ENCODE results near the gene PPP2R2D.

Gene PPP2R2D

GRCh38 chr10:131905603-131906268 lies 4.9 kb downstream of the PPP2R2D start:
- Histone ChIP-seq H3K9me3 (no peaks in the 10 kb centered on the region), H3K36me3 (peaks cover 58% of the 10 kb centered on the region), H4K20me1 (peaks cover 93% of the 10 kb centered on the region), H3K4me2 (peak overlapping the region; percentile 86), H3K4me1 (peaks cover 89% of the 10 kb centered on the region), H3K27ac (no peak overlapping the region), H3K4me3 (no peak overlapping the region), H3K9ac (no peak overlapping the region), H3K27me3 (no peaks in the 10 kb centered on the region)
- TF ChIP-seq Cebpa-rat (IDR thresholded peaks at IDR 0.05) = no peak

- no peak for TF ChIP-seq Cebpa-rat (IDR thresholded peaks at IDR 0.05)
- Histone ChIP-seq H3K27ac (no peak overlapping the region), H3K36me3 (peaks cover 63% of the 10 kb centered on the region), H4K20me1 (peaks cover 99% of the 10 kb centered on the region), H3K27me3 (no peaks in the 10 kb centered on the region), H3K4me2 (peak overlapping the region; percentile 86; the same call in 1 of the 2 replicates), H3K4me1 (peaks cover 94% of the 10 kb centered on the region), H3K9me3 (no peaks in the 10 kb centered on the region), H3K9ac (no peak overlapping the region), H3K4me3 (no peak overlapping the region)
These were observed 5.4 kb downstream of the PPP2R2D start for GRCh38 chr10:131906269-131906639.

- peaks cover 76% of the 10 kb centered on the region for H3K36me3 ChIP-seq
- H3K4me2 ChIP-seq = 0 out of 2 replicates have a peak overlapping the region, but pooled peaks have one; percentile 15
- peaks cover 100% of the 10 kb centered on the region for H4K20me1 ChIP-seq
- no peak for TF ChIP-seq Cebpa-rat (IDR thresholded peaks at IDR 0.05)
- no peak overlapping the region for H3K27ac ChIP-seq
- 0 out of 2 replicates have a peak, but pooled peaks cover 6% of the 10 kb centered on the region for H3K9me3 ChIP-seq
- no peaks in the 10 kb centered on the region for H3K27me3 ChIP-seq
- H3K4me1 ChIP-seq = peaks cover 98% of the 10 kb centered on the region
- H3K4me3 ChIP-seq = no peak overlapping the region
- no peak overlapping the region for H3K9ac ChIP-seq
These were observed 6.9 kb downstream of the PPP2R2D start for GRCh38 chr10:131907679-131908078.

- Histone ChIP-seq H3K4me2 (no peak overlapping the region), H3K4me1 (peaks cover 98% of the 10 kb centered on the region), H3K9me3 (0 out of 2 replicates have a peak, but pooled peaks cover 6% of the 10 kb centered on the region), H3K27ac (no peak overlapping the region), H4K20me1 (peaks cover 100% of the 10 kb centered on the region), H3K27me3 (no peaks in the 10 kb centered on the region), H3K36me3 (peaks cover 74% of the 10 kb centered on the region), H3K4me3 (no peak overlapping the region), H3K9ac (no peak overlapping the region)
- TF ChIP-seq Cebpa-rat (IDR thresholded peaks at IDR 0.05) = no peak
These were observed 7.3 kb downstream of the PPP2R2D start for GRCh38 chr10:131908151-131908550.

- 0 out of 2 replicates have a peak overlapping the region, but pooled peaks have one; percentile 5 for H3K4me2 ChIP-seq
These were observed 8.4 kb downstream of the PPP2R2D start for GRCh38 chr10:131909014-131909808.

GRCh38 chr10:131909929-131910328 lies 9.1 kb downstream of the PPP2R2D start:
- no peak overlapping the region for H3K4me3 ChIP-seq
- no peak overlapping the region for H3K9ac ChIP-seq
- no peaks in the 10 kb centered on the region for H3K27me3 ChIP-seq
- 0 out of 2 replicates have a peak, but pooled peaks cover 6% of the 10 kb centered on the region for H3K9me3 ChIP-seq
- no peak overlapping the region for H3K4me2 ChIP-seq
- H3K36me3 ChIP-seq = peaks cover 78% of the 10 kb centered on the region
- H3K27ac ChIP-seq = no peak overlapping the region
- peaks cover 98% of the 10 kb centered on the region for H3K4me1 ChIP-seq
- peaks cover 100% of the 10 kb centered on the region for H4K20me1 ChIP-seq
- TF ChIP-seq Cebpa-rat (IDR thresholded peaks at IDR 0.05) = no peak

More at GRCh38 chr10:131909014-131909808, 8.4 kb downstream of the PPP2R2D start:
- Histone ChIP-seq H3K4me3 (no peak overlapping the region), H3K27me3 (no peaks in the 10 kb centered on the region), H3K9me3 (0 out of 2 replicates have a peak, but pooled peaks cover 6% of the 10 kb centered on the region), H3K4me1 (peaks cover 98% of the 10 kb centered on the region), H3K27ac (no peak overlapping the region), H3K9ac (no peak overlapping the region; the same call in 1 of the 2 replicates), H3K36me3 (peaks cover 74% of the 10 kb centered on the region), H4K20me1 (peaks cover 100% of the 10 kb centered on the region)
- no peak for TF ChIP-seq Cebpa-rat (IDR thresholded peaks at IDR 0.05)

- peaks cover 77% of the 10 kb centered on the region for H3K36me3 ChIP-seq
- H3K27ac ChIP-seq = no peak overlapping the region
- no peak overlapping the region for H3K4me2 ChIP-seq
- no peak for TF ChIP-seq Cebpa-rat (IDR thresholded peaks at IDR 0.05)
- no peaks in the 10 kb centered on the region for H3K27me3 ChIP-seq
- H3K9me3 ChIP-seq = 0 out of 2 replicates have a peak, but pooled peaks cover 6% of the 10 kb centered on the region
- peaks cover 97% of the 10 kb centered on the region for H3K4me1 ChIP-seq
- 0 out of 2 replicates have a peak overlapping the region, but pooled peaks have one; percentile 13 for H3K9ac ChIP-seq
- peaks cover 100% of the 10 kb centered on the region for H4K20me1 ChIP-seq
- no peak overlapping the region for H3K4me3 ChIP-seq
These were observed 10.0 kb downstream of the PPP2R2D start for GRCh38 chr10:131910663-131911314.

GRCh38 chr10:131911451-131911850 lies 10.6 kb downstream of the PPP2R2D start:
- TF ChIP-seq Cebpa-rat (IDR thresholded peaks at IDR 0.05) = no peak
- no peak overlapping the region for H3K9ac ChIP-seq
- H4K20me1 ChIP-seq = peaks cover 100% of the 10 kb centered on the region
- no peak overlapping the region for H3K27ac ChIP-seq
- H3K9me3 ChIP-seq = 0 out of 2 replicates have a peak, but pooled peaks cover 6% of the 10 kb centered on the region
- no peak overlapping the region for H3K4me3 ChIP-seq
- no peaks in the 10 kb centered on the region for H3K27me3 ChIP-seq
- peaks cover 90% of the 10 kb centered on the region for H3K4me1 ChIP-seq
- H3K4me2 ChIP-seq = 0 out of 2 replicates have a peak overlapping the region, but pooled peaks have one; percentile 9
- peaks cover 73% of the 10 kb centered on the region for H3K36me3 ChIP-seq

GRCh38 chr10:131912620-131913019 lies 11.8 kb downstream of the PPP2R2D start:
- no peak for TF ChIP-seq Cebpa-rat (IDR thresholded peaks at IDR 0.05)
- H3K4me3 ChIP-seq = no peak overlapping the region
- peaks cover 100% of the 10 kb centered on the region for H4K20me1 ChIP-seq

More at GRCh38 chr10:131912620-131913019, 11.8 kb downstream of the PPP2R2D start:
- no peak overlapping the region for H3K9ac ChIP-seq
- H3K4me1 ChIP-seq = peaks cover 78% of the 10 kb centered on the region
- H3K4me2 ChIP-seq = peak overlapping the region; percentile 73
- peaks cover 72% of the 10 kb centered on the region for H3K36me3 ChIP-seq
- 0 out of 2 replicates have a peak, but pooled peaks cover 6% of the 10 kb centered on the region for H3K9me3 ChIP-seq
- H3K27ac ChIP-seq = no peak overlapping the region
- H3K27me3 ChIP-seq = no peaks in the 10 kb centered on the region

Measured in BLaER1 (cell line).